ENCODE measurements around the gene APP.

DNA sequence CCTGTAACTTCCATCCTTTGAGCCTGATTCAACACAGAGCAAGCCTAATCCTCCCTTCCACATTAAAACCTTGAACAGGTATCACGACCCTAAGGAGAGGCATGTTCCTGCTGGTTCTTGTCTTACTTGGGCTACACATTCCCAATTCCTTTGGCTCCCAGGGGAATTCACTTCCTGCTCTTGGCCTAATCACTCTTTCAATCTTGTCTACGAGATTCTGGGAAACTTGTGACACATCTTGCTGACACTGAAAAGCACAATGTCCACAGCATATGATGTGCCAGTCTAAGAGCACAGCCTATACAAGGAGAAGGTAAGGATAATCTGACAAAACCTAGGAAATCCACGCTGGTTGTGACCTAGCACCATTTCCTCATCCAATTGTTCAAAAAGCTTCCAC, 271.9 kb downstream of the APP start:
- TF ChIP-seq, protein P1, sequence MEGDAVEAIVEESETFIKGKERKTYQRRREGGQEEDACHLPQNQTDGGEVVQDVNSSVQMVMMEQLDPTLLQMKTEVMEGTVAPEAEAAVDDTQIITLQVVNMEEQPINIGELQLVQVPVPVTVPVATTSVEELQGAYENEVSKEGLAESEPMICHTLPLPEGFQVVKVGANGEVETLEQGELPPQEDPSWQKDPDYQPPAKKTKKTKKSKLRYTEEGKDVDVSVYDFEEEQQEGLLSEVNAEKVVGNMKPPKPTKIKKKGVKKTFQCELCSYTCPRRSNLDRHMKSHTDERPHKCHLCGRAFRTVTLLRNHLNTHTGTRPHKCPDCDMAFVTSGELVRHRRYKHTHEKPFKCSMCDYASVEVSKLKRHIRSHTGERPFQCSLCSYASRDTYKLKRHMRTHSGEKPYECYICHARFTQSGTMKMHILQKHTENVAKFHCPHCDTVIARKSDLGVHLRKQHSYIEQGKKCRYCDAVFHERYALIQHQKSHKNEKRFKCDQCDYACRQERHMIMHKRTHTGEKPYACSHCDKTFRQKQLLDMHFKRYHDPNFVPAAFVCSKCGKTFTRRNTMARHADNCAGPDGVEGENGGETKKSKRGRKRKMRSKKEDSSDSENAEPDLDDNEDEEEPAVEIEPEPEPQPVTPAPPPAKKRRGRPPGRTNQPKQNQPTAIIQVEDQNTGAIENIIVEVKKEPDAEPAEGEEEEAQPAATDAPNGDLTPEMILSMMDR (IDR thresholded peaks at IDR 0.05; ENCODE audit: low read depth, low read length, poor library complexity, severe bottlenecking), result no peak
- no peak for TF ChIP-seq EZH2phosphoT487 (IDR thresholded peaks at IDR 0.05; ENCODE audit: borderline replicate concordance, low read length)

Data from DOHH2 (cell line).